GM10266 (cell line): ENCODE measurements around the gene KRTAP13-4.

Experiments
- DNase-seq: peaks from one replicate; pipeline ENCODE4 v3.0.0; 2012; ENCODE audit errors: extremely low spot score
- CTCF ChIP-seq: IDR thresholded peaks from 2 replicates; pipeline ENCODE4 v1.5.1; 2012; ENCODE audit warnings: mild to moderate bottlenecking, low read depth; ENCODE audit not compliant: control insufficient read depth, insufficient read depth; ENCODE audit errors: missing control alignments

The KRTAP13-4 gene

GRCh38 chr21:30448514-30448913, 18.5 kb downstream of the KRTAP13-4 start:
- TF ChIP-seq CTCF, result no peak
- DNase-seq, result no peak

GRCh38 chr21:30463713-30464112, 33.7 kb downstream of the KRTAP13-4 start:
- peak; percentile 35 for TF ChIP-seq CTCF
- no peak for DNase-seq

- TF ChIP-seq CTCF, result no peak
- no peak for DNase-seq
These were observed 39.1 kb downstream of the KRTAP13-4 start for GRCh38 chr21:30468900-30469714.

- no peak for TF ChIP-seq CTCF
- DNase-seq, result no peak
These were observed 48.0 kb downstream of the KRTAP13-4 start for GRCh38 chr21:30478004-30478403.

- no peak for DNase-seq
- no peak for TF ChIP-seq CTCF
These were observed 49.2 kb downstream of the KRTAP13-4 start for GRCh38 chr21:30479259-30479658.

GRCh38 chr21:30480145-30480544, 50.1 kb downstream of the KRTAP13-4 start, which contains the start of gene KRTAP19-1:
Gene KRTAP19-1, minus strand, starts transcription at chr21:30480367. Its CDS starts 50 bp downstream, at chr21:30480317.
- no peak for TF ChIP-seq CTCF
- DNase-seq, result no peak
